ENCODE results near the gene NUPR2.
"Not testable (repeated sequence)": the region's sequence is repeated elsewhere in the genome, so short reads cannot be mapped to it uniquely, and the experiment has no call there.

NUPR2 gene

GRCh38 chr7:56115852-56116538, at the start of gene NUPR2:
NUPR2 (minus strand) TSS chr7:56116417; CDS start chr7:56116314, 103 bp downstream.
- DNase-seq: no peak

DNA sequence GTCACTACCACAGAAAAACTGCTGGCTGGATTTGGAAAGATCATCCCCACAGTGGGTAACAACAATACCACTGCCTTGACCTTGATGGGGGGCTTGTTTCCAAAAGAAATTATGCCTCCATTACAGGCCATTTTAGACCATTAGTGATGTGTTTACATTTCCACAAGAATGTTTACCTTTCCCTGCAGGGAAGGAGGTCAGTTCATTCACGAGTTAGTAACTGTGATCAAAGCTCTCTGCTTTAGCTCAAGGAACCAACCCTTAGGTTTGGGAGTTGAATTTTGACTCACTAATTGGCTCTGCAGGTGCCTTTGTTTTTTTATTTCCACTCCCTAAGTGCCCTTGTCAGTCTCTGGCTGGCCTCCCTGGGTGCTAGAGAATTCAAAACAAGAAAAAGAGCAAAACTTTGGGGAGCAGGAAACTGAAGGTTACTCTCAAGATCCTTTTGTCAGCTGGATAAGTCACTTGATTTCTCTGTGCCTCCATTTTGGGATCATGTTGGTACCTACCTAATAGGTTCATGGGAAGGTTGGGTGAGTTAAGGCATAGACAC, 41.1 kb upstream of the NUPR2 start:
- DNase-seq: no peak

GRCh38 chr7:56131062-56131461, 14.8 kb upstream of the NUPR2 start:
- not testable (repeated sequence) for DNase-seq

- DNase-seq: no peak
These were observed 11.2 kb upstream of the NUPR2 start for GRCh38 chr7:56127241-56127975.

DNA sequence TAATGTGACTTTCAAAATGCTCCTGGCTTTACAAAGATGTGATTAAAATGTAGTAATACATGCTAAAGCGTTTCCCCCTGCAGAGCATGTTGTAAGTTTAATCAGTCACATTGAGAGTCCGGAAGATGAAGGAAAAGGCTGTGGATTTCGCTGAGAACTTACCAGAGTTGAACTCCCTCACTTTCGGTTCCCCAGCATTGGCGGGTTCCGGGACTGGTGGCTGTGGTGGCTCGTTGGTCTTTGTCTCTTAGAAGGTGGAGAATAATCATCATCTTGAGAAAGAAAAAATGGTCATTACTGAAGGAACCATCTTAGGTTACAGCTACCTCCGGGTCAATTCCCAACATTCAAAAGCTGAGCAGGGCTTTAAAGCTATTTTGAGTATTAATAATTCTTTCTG, 9.6 kb upstream of the NUPR2 start:
- DNase-seq: no peak

- no peak for DNase-seq
These were observed 8.8 kb upstream of the NUPR2 start for GRCh38 chr7:56124981-56125380.

GRCh38 chr7:56121440-56121839, 5.2 kb upstream of the NUPR2 start:
- no peak for DNase-seq

- DNase-seq: not testable (repeated sequence)
These were observed 4.0 kb downstream of the NUPR2 start for GRCh38 chr7:56112244-56112643.

DNA sequence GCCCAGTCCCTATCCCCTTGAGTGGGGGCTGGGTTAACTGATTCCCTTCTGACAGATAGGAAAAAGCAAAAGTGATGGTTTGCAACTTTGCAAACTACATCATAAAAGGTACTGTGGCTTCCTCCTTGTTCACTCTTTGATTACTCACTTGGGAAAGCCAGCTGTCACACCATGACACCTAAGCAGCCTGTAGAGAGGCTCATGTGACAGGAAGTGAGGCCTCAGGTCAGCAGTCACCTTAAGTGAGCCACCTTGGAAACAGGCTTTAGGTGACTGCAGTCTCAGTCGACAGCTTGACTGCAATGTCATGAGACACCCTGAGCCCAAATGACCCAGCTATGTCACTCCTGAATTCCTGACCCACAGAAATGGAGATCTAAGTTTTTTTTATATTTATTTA, 5.6 kb downstream of the NUPR2 start:
- no peak for DNase-seq

DNA sequence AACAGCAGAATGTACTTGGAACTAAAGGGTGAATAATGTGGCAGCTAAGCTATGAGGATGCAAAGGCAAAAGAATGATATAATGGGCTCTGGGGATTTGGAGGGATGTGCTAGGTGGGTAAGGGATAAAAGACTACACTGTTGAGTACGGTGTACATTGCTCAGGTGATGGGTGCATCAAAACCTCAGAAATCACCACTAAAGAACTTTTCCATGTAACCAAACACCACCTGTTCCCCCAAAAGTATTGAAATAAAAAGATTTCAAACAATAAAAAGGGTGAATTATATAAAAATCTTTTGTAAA, 8.3 kb downstream of the NUPR2 start:
- DNase-seq: no peak

DNA sequence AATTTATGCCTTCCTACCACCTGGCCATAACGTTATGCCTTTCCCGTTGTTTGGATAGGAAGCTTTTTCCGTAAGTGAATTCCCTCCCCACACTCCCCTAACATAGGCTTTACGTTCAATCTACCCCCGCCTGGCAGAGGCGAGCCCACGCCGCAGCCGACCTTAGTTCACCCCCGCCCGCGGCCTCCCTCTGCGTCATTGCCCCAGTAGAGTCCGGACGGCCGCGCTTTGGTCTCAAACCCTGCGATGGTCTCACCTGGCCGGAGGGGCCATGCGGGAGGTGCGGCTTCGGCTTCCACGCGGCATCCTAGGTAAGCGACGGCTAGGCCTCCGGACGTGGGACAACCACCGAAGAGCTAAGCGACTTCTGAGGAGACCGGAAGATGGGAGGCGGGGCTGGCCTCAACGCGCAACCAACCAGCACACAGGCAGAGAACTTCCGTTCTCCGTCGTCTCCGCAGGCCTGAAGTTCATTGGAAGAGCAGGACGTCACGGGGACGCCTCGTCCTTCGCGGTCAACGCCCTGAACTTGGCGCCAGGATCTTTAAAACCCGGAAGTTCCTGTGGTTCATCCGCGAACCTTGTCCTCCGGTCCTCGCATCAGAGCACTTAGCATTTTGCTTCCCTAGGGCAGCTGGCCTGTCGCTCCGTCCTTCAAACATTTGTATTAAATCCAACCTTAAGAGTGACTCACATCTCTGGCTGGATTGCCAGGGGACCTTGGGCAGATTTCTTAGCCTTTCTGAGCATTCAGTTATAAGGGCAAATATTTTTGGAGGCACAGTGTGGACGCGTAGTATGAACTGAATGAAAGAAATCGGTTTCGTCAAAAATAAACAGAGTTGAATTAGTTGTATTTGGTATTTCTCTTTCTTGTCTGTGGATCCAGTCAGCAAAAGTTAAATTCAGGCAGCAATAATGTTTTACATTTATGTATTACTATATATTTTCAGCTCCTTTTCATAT, 9.8 kb downstream of the NUPR2 start, which contains the start of gene CHCHD2:
CHCHD2 (minus strand) TSS at position 369 of the 966 bp plus-strand sequence; CDS start at position 306, 63 bp downstream.
- peak; percentile 95 to 98 for DNase-seq

DNA sequence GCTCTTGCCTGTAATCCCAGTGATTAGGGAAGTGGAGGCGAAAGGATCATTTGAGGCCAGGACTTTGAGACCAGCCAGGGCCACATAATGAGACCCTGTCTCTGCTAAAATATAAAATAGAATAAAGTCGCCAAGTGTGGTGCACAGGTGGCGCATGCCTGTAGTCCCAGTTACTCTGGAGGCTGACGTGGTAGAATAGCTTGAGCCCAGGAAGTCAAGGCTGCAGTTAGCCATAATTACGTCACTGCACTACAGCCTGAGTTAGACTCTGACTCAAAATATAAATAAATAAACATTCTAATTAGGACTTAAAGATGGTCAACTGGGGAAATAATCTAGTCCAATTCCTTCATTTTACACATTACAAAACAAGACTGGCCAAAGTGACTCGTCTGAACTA, 10.7 kb downstream of the NUPR2 start:
- DNase-seq: peak in 1 of 2 experiments; percentile 33

DNA sequence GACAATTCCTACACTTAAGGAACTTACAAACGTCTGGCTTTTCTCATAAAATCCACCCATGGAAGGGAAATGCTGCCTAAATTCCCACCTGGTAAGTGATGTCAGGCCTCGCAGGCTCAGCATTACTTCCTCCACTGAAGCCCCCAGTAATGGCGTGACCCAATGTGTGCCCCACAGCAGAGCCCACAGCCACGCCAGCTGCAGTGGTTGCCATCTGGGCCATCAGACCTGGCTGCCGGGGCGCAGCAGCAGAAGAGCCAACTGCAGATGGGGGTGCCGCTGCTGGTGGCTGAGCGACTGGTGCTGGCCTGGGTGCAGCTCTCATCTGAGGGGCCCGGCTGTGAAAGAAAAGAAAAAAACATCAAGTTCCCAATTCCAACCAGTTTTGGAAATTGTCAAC, 12.1 kb downstream of the NUPR2 start:
- not testable (repeated sequence) for DNase-seq

- no peak for DNase-seq
These were observed 16.6 kb downstream of the NUPR2 start for GRCh38 chr7:56099653-56100052.

DNA sequence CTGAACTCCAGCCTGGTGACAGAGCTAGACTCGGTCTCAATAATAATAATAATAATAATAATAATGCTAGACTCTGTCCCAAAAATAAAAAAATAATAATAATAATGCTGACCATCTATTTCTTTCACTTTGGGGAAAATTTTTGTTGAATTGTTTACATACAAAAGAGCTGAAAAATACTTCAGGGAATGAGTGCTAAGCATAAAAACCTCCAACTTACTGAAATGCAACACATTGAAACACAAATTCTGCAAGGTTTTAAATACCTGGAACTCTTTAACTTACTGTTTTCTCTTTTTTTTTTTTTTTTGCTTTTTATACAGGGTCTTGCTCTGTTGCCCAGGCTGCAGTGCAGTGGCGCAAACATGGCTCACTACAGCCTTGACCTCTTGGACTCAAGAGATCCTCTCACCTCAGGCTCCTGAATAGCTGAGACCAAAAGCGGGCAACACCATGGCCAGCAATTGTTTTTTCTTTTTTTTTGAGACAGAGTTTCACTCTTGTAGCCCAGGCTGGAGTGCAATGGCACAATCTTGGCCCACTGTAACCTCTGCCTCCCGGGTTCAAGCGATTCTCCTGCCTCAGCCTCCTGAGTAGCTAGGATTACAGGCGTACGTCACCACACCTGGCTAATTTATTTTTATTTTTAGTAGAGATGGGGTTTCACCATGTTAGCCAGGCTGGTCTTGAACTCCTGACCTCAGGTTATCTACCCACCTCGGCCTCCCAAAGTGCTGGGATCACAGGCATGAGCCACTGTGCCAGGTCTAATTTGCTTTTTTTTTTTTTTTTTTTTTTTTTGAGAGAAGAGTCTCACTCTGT, 17.8 kb downstream of the NUPR2 start:
- DNase-seq: not testable (repeated sequence)

- no peak for DNase-seq
These were observed 18.5 kb downstream of the NUPR2 start for GRCh38 chr7:56097700-56098099.

GRCh38 chr7:56092789-56093531, 23.3 kb downstream of the NUPR2 start, which contains the start of gene PHKG1:
PHKG1 (minus strand) TSS chr7:56092952; CDS start chr7:56088941, 4,011 bp downstream.
- no peak for DNase-seq

DNA sequence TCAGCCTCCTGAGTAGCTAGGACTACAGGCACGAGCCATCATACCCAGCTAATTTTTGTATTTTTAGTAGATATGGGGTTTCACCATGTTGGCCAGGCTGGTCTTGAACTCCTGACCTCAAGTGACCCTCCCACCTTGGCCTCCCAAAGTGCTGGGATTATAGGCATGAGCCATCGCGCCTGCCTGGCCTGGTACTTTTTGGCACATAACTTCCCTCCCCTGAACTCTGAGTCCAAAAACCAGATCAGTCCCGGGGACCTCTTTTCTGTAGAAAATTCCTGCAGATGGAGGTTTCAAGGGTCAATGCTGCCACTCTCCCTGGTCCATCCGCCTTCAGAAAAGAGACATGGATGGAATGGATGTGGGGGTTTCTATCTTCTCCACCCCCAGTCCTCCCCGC, 23.8 kb downstream of the NUPR2 start:
- not testable (repeated sequence) for DNase-seq

- DNase-seq: no peak
These were observed 24.6 kb downstream of the NUPR2 start for GRCh38 chr7:56091591-56091990.

DNA sequence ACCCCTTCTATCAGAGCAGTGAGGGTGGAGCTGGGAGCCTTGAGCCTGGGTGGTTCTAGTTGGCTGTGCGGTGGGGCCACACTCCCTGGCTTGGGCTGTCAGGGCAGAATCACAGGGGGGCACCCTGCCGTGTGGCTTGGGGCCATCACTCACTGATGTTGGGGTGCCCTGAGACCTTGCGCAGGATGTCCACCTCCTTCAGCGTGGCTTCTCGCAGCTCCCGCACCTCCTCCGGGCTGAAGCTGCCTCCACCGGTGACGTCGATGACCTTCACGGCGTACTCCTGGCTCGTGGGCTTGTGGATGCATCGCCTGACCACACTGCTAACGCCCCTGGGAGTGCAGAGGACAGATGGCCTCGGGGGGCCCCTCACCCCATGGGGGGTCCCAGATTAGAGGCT, 28.8 kb downstream of the NUPR2 start:
- DNase-seq: no peak

DNA sequence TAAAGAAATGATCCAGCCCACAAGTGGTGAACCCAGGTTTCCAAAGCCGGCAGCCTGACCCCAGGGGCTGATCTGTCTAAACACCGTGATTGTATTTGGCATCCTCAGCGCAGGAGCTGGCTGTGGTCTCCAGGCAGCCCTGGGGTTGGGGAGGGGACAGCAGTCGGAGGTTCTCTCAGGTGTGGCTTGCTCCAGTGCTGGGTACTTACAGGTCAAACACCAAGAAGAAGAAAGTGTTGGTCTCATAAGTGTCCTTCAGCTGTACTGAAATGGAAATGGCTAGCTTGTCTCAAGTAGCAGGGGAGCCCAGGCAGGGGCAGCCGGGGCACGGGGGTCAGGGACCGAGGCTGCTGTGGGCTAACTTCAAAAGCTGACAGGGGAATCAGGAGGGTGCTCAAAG, 29.5 kb downstream of the NUPR2 start:
- no peak for DNase-seq
